Testis (tissue), 5 donors: ENCODE measurements around the gene SOD3. TPM values are rescaled to one million over a fixed set of nuclear protein-coding genes. Genes with fewer than 3 reads are reported as not detected.

Source experiments
- DNase-seq: peaks from one replicate; pipeline ENCODE4 v3.0.0-alpha.2; 2019
- H3K27ac ChIP-seq, 2 donors: fragments of 200-600 bp; sonication (generic); one replicate each; pipeline ENCODE4 v1.5.1; 2019
- H3K27me3 ChIP-seq: fragments of 200-600 bp; sonication (generic); one replicate; pipeline ENCODE4 v1.5.1; 2019
- H3K36me3 ChIP-seq: fragments of 200-600 bp; sonication (generic); one replicate; pipeline ENCODE4 v1.5.1; 2017; ENCODE audit warnings: low read depth; ENCODE audit errors: missing control alignments
- H3K4me1 ChIP-seq: fragments of 200-600 bp; sonication (generic); one replicate; pipeline ENCODE4 v1.5.1; 2019
- H3K4me3 ChIP-seq, 2 donors: fragments of 200-600 bp; sonication (generic); one replicate each; pipeline ENCODE4 v1.5.1; 2017 to 2019
- H3K9me3 ChIP-seq: fragments of 200-600 bp; sonication (generic); one replicate; pipeline ENCODE4 v1.5.1; 2017
- CTCF ChIP-seq, 3 experiments: fragments of 450-650 bp in 2 of 3; fragments of 200-600 bp in 1 of 3; sonication (generic) in 1 of 3; IDR thresholded peaks; one replicate each; pipeline ENCODE4 v1.5.1; 2016 to 2019; ENCODE audit warnings: antibody characterized with exemption in 3 of 3, mild to moderate bottlenecking in 2 of 3, moderate library complexity in 1 of 3
- POLR2A ChIP-seq: fragments of 450-650 bp; IDR thresholded peaks from one replicate; pipeline ENCODE4 v1.6.1; 2017; ENCODE audit warnings: antibody characterized with exemption, mild to moderate bottlenecking, moderate library complexity
- WGBS, 2 donors: methylation state at CpG; one replicate each; pipeline ENCODE4 v1.1.5; 2018; 5-methylcytosine and 5-hydroxymethylcytosine counted together
- intact Hi-C: fragments of 100-400 bp; cut with DNase I; formaldehyde crosslinking; loops from one replicate; pipeline ENCODE4 v1.15.1; 2023; ENCODE audit warnings: low total_unique reads
- long read RNA-seq, 2 donors: transcript quantifications; one replicate each; lab custom pipeline, GENCODE V29; 2026
- polyA plus RNA-seq: library from polyadenylated mRNA; stranded (reverse); fragments of 350-450 nt; fragmentation: Illumina TruSeq; extraction: RNeasy Lipid Tissue Mini Kit (QIAGEN cat#74804); gene quantifications from one replicate; pipeline ENCODE4 v1.2.3, GENCODE V29; 2014; ENCODE audit warnings: low read depth, low replicate concordance; ENCODE audit not compliant: insufficient read depth
- total RNA-seq, 2 donors: library from RNA; depleted of rRNA; stranded (reverse); fragments of >200 nt; gene quantifications; one replicate each; pipeline ENCODE4 v1.2.3, GENCODE V29; 2016

Gene SOD3
- total RNA-seq (100 to 1,000 TPM; 354 to 355 TPM), polyA plus RNA-seq (136 TPM)
- long read RNA-seq, donor 1, transcript SOD3-201 (2 exons, 1,526 nt) = major isoform, 13 of 13 reads
- long read RNA-seq, donor 1, partial matches to known transcripts = 0 of 13 reads
- long read RNA-seq, donor 1, other reads (novel, unspliced or antisense) = 0 of 13 reads
- long read RNA-seq, donor 2, partial matches to known transcripts = 0 of 4 reads
- long read RNA-seq, donor 2, other reads (novel, unspliced or antisense) = 0 of 4 reads

GRCh38 chr4:24794916-24795665 lies at the start of gene SOD3:
SOD3 (plus strand) TSS chr4:24795573; CDS start chr4:24799522, 3,949 bp downstream.
- peak within 1 kb of the TSS; percentile 83 to 89 for H3K27ac ChIP-seq
- intact Hi-C loops = no loop called here

GRCh38 chr4:24747234-24747975 lies 48.0 kb upstream of the SOD3 start:
- no peaks in the 10 kb centered on the region for H3K36me3 ChIP-seq
- intact Hi-C loops = no loop called here
- no peaks in the 10 kb centered on the region for H3K9me3 ChIP-seq
- 95 to 97% methylated on average over 4 of the region's 4 CpGs for WGBS, 2 donors
- no peak overlapping the region for H3K27ac ChIP-seq
- TF ChIP-seq CTCF (IDR thresholded peaks at IDR 0.05) = no peak
- TF ChIP-seq POLR2A = no peak
- no peak overlapping the region for H3K4me3 ChIP-seq
- no peaks in the 10 kb centered on the region for H3K27me3 ChIP-seq
- no peak for DNase-seq
- H3K4me1 ChIP-seq = peaks cover 4% of the 10 kb centered on the region

More at GRCh38 chr4:24794916-24795665, at the start of gene SOD3:
- Histone ChIP-seq H3K27me3 (no peaks in the 10 kb centered on the region), H3K4me3 (peak within 1 kb of the TSS in 1 of 2 donors; percentile 32), H3K9me3 (no peaks in the 10 kb centered on the region), H3K36me3 (no peaks in the 10 kb centered on the region), H3K4me1 (peaks cover 19% of the 10 kb centered on the region)
- no peak for TF ChIP-seq POLR2A
- TF ChIP-seq CTCF (IDR thresholded peaks at IDR 0.05) = no peak
- WGBS, 2 donors = 39 to 48% methylated on average over 21 of the region's 21 CpGs
- peak; percentile 91 for DNase-seq

- Histone ChIP-seq H3K9me3 (no peaks in the 10 kb centered on the region), H3K36me3 (no peaks in the 10 kb centered on the region), H3K27ac (no peak overlapping the region), H3K27me3 (no peaks in the 10 kb centered on the region), H3K4me3 (no peak overlapping the region), H3K4me1 (peaks cover 4% of the 10 kb centered on the region)
- TF ChIP-seq CTCF (IDR thresholded peaks at IDR 0.05) = no peak
- no peak for TF ChIP-seq POLR2A
- intact Hi-C loops = no loop called here
- 85 to 91% methylated on average over 4 of the region's 4 CpGs for WGBS, 2 donors
- no peak for DNase-seq
These were observed 47.4 kb upstream of the SOD3 start for GRCh38 chr4:24748023-24748422.

GRCh38 chr4:24748758-24749350 lies 46.5 kb upstream of the SOD3 start:
- no peaks in the 10 kb centered on the region for H3K9me3 ChIP-seq
- H3K27me3 ChIP-seq = no peaks in the 10 kb centered on the region
- no peaks in the 10 kb centered on the region for H3K36me3 ChIP-seq
- no peak overlapping the region for H3K4me3 ChIP-seq
- DNase-seq = peak; percentile 82
- TF ChIP-seq POLR2A (no peak), CTCF (IDR thresholded peaks at IDR 0.05) (no peak)
- no peak overlapping the region for H3K27ac ChIP-seq
- 39 to 44% methylated on average over 10 of the region's 10 CpGs for WGBS, 2 donors
- intact Hi-C loops = no loop called here
- peaks cover 4% of the 10 kb centered on the region for H3K4me1 ChIP-seq
